ENCODE measurements around the gene TENM3.
"Not testable (repeated sequence)": the region's sequence is repeated elsewhere in the genome, so short reads cannot be mapped to it uniquely, and the experiment has no call there.

TENM3 gene

DNA sequence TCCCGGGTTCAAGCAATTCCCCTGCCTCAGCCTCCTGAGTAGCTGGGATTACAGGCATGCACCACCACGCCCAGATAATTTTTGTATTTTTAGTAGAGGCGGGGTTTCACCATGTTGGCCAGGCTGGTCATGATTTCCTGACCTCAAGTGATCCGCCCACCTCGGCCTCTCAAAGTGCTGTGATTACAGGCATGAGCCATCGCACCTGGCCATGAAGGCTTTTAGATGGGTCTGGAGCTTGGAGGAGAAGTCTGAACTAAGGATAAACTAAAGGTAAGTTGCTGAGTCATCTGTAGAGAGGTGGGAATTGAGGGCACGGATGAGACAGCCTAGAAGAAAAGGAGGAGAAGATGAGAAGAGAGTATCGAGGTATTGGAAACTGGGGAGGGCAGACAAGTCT, at the start of gene TENM3:
TENM3 (plus strand) TSS at position 199 of the 400 bp plus-strand sequence. CDS start 80,619 bp downstream, outside the sequence.
- Histone ChIP-seq H3K4me1 (ENCODE audit: control insufficient read depth, insufficient read depth, low read length) (peaks cover 48% of the 10 kb centered on the region), H3K27ac (ENCODE audit: low read depth, low read length) (peak within 1 kb of the TSS; percentile 40)
- not testable (repeated sequence) for H3K27me3 ChIP-seq (ENCODE audit: control insufficient read depth, insufficient read depth, low read length); H3K9me3 ChIP-seq (ENCODE audit: control insufficient read depth, insufficient read depth, low read length); H3K4me3 ChIP-seq (ENCODE audit: low read depth, low read length); H3K9ac ChIP-seq (ENCODE audit: low read depth, low read length); H3K36me3 ChIP-seq (ENCODE audit: control insufficient read depth, insufficient read depth, low read length)

GRCh38 chr4:182194091-182194824, 48.9 kb upstream of the TENM3 start:
- H3K4me1 ChIP-seq (ENCODE audit: control insufficient read depth, insufficient read depth, low read length): peaks cover 17% of the 10 kb centered on the region
- no peaks in the 10 kb centered on the region for H3K9me3 ChIP-seq (ENCODE audit: control insufficient read depth, insufficient read depth, low read length)
- no peaks in the 10 kb centered on the region for H3K27me3 ChIP-seq (ENCODE audit: control insufficient read depth, insufficient read depth, low read length)
- no peaks in the 10 kb centered on the region for H3K36me3 ChIP-seq (ENCODE audit: control insufficient read depth, insufficient read depth, low read length)
- H3K9ac ChIP-seq (ENCODE audit: low read depth, low read length): no peak overlapping the region
- H3K4me3 ChIP-seq (ENCODE audit: low read depth, low read length): no peak overlapping the region
- H3K27ac ChIP-seq (ENCODE audit: low read depth, low read length): no peak overlapping the region

- no peaks in the 10 kb centered on the region for H3K27me3 ChIP-seq (ENCODE audit: control insufficient read depth, insufficient read depth, low read length)
- no peak overlapping the region for H3K27ac ChIP-seq (ENCODE audit: low read depth, low read length)
- H3K36me3 ChIP-seq (ENCODE audit: control insufficient read depth, insufficient read depth, low read length): no peaks in the 10 kb centered on the region
- no peak overlapping the region for H3K4me3 ChIP-seq (ENCODE audit: low read depth, low read length)
- no peak overlapping the region for H3K9ac ChIP-seq (ENCODE audit: low read depth, low read length)
- H3K9me3 ChIP-seq (ENCODE audit: control insufficient read depth, insufficient read depth, low read length): no peaks in the 10 kb centered on the region
- peaks cover 4% of the 10 kb centered on the region; the same call in 1 of the 2 replicates for H3K4me1 ChIP-seq (ENCODE audit: control insufficient read depth, insufficient read depth, low read length)
Measured at GRCh38 chr4:182197611-182198010, 45.6 kb upstream of the TENM3 start.

DNA sequence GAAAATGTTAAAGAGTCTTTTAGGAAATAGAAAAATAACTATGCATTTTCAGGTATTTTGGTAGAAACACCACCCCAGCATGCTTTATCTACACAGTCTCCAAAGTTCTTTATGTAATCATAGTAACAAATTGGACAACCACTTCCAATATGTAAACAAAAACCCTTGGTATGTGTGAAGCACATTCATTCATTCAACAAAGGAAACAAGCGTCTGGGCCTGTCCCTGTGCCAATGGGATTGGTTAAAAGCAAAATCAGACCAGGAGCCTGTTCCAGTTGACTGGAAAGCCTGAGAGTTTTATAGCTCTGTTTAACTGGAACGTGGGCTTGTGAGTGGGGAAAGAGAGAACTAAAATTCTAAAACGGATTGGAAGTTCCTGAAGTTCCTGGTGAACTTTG, 41.3 kb upstream of the TENM3 start:
- no peak overlapping the region for H3K9ac ChIP-seq (ENCODE audit: low read depth, low read length)
- H3K36me3 ChIP-seq (ENCODE audit: control insufficient read depth, insufficient read depth, low read length): no peaks in the 10 kb centered on the region
- H3K27ac ChIP-seq (ENCODE audit: low read depth, low read length): no peak overlapping the region
- no peak overlapping the region for H3K4me3 ChIP-seq (ENCODE audit: low read depth, low read length)
- no peaks in the 10 kb centered on the region for H3K9me3 ChIP-seq (ENCODE audit: control insufficient read depth, insufficient read depth, low read length)
- peaks cover 18% of the 10 kb centered on the region for H3K4me1 ChIP-seq (ENCODE audit: control insufficient read depth, insufficient read depth, low read length)
- no peaks in the 10 kb centered on the region for H3K27me3 ChIP-seq (ENCODE audit: control insufficient read depth, insufficient read depth, low read length)

- Histone ChIP-seq H3K4me3 (ENCODE audit: low read depth, low read length) (no peak overlapping the region), H3K27me3 (ENCODE audit: control insufficient read depth, insufficient read depth, low read length) (no peaks in the 10 kb centered on the region), H3K27ac (ENCODE audit: low read depth, low read length) (no peak overlapping the region), H3K36me3 (ENCODE audit: control insufficient read depth, insufficient read depth, low read length) (no peaks in the 10 kb centered on the region), H3K9ac (ENCODE audit: low read depth, low read length) (no peak overlapping the region), H3K4me1 (ENCODE audit: control insufficient read depth, insufficient read depth, low read length) (peaks cover 22% of the 10 kb centered on the region), H3K9me3 (ENCODE audit: control insufficient read depth, insufficient read depth, low read length) (no peaks in the 10 kb centered on the region)
Measured at GRCh38 chr4:182202650-182203049, 40.6 kb upstream of the TENM3 start.

GRCh38 chr4:182203872-182204411, 39.3 kb upstream of the TENM3 start:
- no peak overlapping the region for H3K9ac ChIP-seq (ENCODE audit: low read depth, low read length)
- no peaks in the 10 kb centered on the region for H3K9me3 ChIP-seq (ENCODE audit: control insufficient read depth, insufficient read depth, low read length)
- no peak overlapping the region for H3K4me3 ChIP-seq (ENCODE audit: low read depth, low read length)
- peaks cover 34% of the 10 kb centered on the region for H3K4me1 ChIP-seq (ENCODE audit: control insufficient read depth, insufficient read depth, low read length)
- H3K27ac ChIP-seq (ENCODE audit: low read depth, low read length): no peak overlapping the region
- no peaks in the 10 kb centered on the region for H3K27me3 ChIP-seq (ENCODE audit: control insufficient read depth, insufficient read depth, low read length)
- H3K36me3 ChIP-seq (ENCODE audit: control insufficient read depth, insufficient read depth, low read length): no peaks in the 10 kb centered on the region

DNA sequence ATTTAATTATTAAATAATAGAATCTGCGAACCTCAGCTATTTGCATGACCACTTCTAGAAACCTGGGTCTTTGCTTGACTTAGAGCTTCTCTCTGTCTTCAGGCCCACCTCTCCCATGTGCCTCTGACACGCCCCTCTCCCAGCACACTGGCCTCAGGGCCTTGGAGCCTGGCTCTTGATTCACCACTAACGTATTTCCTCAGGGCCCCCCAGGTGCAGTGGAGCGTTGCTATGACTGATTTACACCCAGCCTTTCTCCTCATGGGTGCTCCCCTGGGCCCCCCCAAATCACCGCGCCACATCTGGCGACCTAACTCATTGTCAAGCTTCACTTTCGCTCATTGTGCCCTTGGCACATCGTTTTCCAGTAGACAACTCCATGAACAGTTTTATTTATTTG, 37.9 kb upstream of the TENM3 start:
- Histone ChIP-seq H3K9me3 (ENCODE audit: control insufficient read depth, insufficient read depth, low read length) (no peaks in the 10 kb centered on the region), H3K27ac (ENCODE audit: low read depth, low read length) (no peak overlapping the region), H3K4me3 (ENCODE audit: low read depth, low read length) (no peak overlapping the region), H3K36me3 (ENCODE audit: control insufficient read depth, insufficient read depth, low read length) (no peaks in the 10 kb centered on the region), H3K4me1 (ENCODE audit: control insufficient read depth, insufficient read depth, low read length) (peaks cover 43% of the 10 kb centered on the region), H3K9ac (ENCODE audit: low read depth, low read length) (no peak overlapping the region), H3K27me3 (ENCODE audit: control insufficient read depth, insufficient read depth, low read length) (no peaks in the 10 kb centered on the region)

GRCh38 chr4:182206266-182206665, 36.9 kb upstream of the TENM3 start:
- Histone ChIP-seq H3K27me3 (ENCODE audit: control insufficient read depth, insufficient read depth, low read length) (no peaks in the 10 kb centered on the region), H3K27ac (ENCODE audit: low read depth, low read length) (peak overlapping the region; percentile 72), H3K9ac (ENCODE audit: low read depth, low read length) (no peak overlapping the region), H3K9me3 (ENCODE audit: control insufficient read depth, insufficient read depth, low read length) (no peaks in the 10 kb centered on the region), H3K4me3 (ENCODE audit: low read depth, low read length) (no peak overlapping the region), H3K36me3 (ENCODE audit: control insufficient read depth, insufficient read depth, low read length) (no peaks in the 10 kb centered on the region), H3K4me1 (ENCODE audit: control insufficient read depth, insufficient read depth, low read length) (peaks cover 45% of the 10 kb centered on the region)

- no peaks in the 10 kb centered on the region for H3K27me3 ChIP-seq (ENCODE audit: control insufficient read depth, insufficient read depth, low read length)
- no peak overlapping the region for H3K4me3 ChIP-seq (ENCODE audit: low read depth, low read length)
- H3K4me1 ChIP-seq (ENCODE audit: control insufficient read depth, insufficient read depth, low read length): peaks cover 47% of the 10 kb centered on the region
- no peaks in the 10 kb centered on the region for H3K9me3 ChIP-seq (ENCODE audit: control insufficient read depth, insufficient read depth, low read length)
- H3K9ac ChIP-seq (ENCODE audit: low read depth, low read length): no peak overlapping the region
- H3K36me3 ChIP-seq (ENCODE audit: control insufficient read depth, insufficient read depth, low read length): no peaks in the 10 kb centered on the region
- H3K27ac ChIP-seq (ENCODE audit: low read depth, low read length): peak overlapping the region; percentile 72
Measured at GRCh38 chr4:182206916-182207315, 36.3 kb upstream of the TENM3 start.

- Histone ChIP-seq H3K27ac (ENCODE audit: low read depth, low read length) (peak overlapping the region; percentile 72), H3K36me3 (ENCODE audit: control insufficient read depth, insufficient read depth, low read length) (no peaks in the 10 kb centered on the region), H3K27me3 (ENCODE audit: control insufficient read depth, insufficient read depth, low read length) (no peaks in the 10 kb centered on the region), H3K9ac (ENCODE audit: low read depth, low read length) (peak overlapping the region; percentile 28; the same call in 1 of the 2 replicates), H3K9me3 (ENCODE audit: control insufficient read depth, insufficient read depth, low read length) (no peaks in the 10 kb centered on the region), H3K4me3 (ENCODE audit: low read depth, low read length) (no peak overlapping the region), H3K4me1 (ENCODE audit: control insufficient read depth, insufficient read depth, low read length) (peaks cover 56% of the 10 kb centered on the region)
Measured at GRCh38 chr4:182207830-182208396, 35.3 kb upstream of the TENM3 start.

DNA sequence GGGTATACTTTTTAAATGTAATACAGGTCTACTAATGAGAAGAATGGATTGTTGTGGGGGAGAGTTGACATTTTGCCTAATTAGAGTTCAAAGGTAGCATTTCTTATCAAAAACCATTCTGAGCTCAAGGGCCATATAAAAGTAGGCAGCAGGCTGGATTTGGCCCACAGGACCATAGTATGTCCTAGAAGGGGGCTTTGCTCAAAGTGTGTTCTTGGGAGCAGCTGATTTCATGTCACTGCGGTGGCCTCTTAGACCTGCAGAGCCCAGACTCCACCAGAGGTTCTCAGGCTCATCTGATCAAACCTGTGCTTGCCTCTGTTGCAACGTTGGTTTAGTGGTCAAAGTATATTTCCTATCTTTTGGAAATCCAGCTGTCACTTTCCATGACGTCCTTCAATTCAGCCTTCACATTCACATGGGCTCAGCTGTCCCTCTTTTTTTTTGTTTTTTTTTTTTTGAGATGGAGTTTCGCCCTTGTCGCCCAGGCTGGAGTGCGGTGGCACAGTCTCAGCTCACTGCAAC, 34.6 kb upstream of the TENM3 start:
- H3K27ac ChIP-seq (ENCODE audit: low read depth, low read length): peak overlapping the region; percentile 72
- no peaks in the 10 kb centered on the region for H3K36me3 ChIP-seq (ENCODE audit: control insufficient read depth, insufficient read depth, low read length)
- H3K27me3 ChIP-seq (ENCODE audit: control insufficient read depth, insufficient read depth, low read length): no peaks in the 10 kb centered on the region
- no peak overlapping the region for H3K4me3 ChIP-seq (ENCODE audit: low read depth, low read length)
- H3K4me1 ChIP-seq (ENCODE audit: control insufficient read depth, insufficient read depth, low read length): peaks cover 56% of the 10 kb centered on the region
- H3K9me3 ChIP-seq (ENCODE audit: control insufficient read depth, insufficient read depth, low read length): no peaks in the 10 kb centered on the region
- H3K9ac ChIP-seq (ENCODE audit: low read depth, low read length): no peak overlapping the region
